GM12878 (cell line): ENCODE data around the gene NUMB. TPM values are rescaled to one million over a fixed set of nuclear protein-coding genes. Genes with fewer than 3 reads are reported as not detected.

Source experiments
- ATAC-seq: fragments of 200-7000 bp; cut with Tn5 transposase; 3 replicates; pipeline ENCODE4 v1.9.1; 2020; ENCODE audit warnings: mild to moderate bottlenecking, moderate library complexity
- BruUV-seq: library from RNA; stranded (reverse); fragments of 400-500 nt; replicated peaks from 2 replicates; lab custom pipeline; 2021; lab: Mats Ljungman, UMichigan
- CTCF ChIA-PET: fragments of 300-600 bp; sonication (Branson Sonifier 250); formaldehyde crosslinking; extraction: SDS; loops from one replicate; lab custom pipeline; 2021; ENCODE audit warnings: inconsistent platforms; lab: Yijun Ruan, JAX
- POLR2A ChIA-PET: fragments of 350-600 bp; formaldehyde crosslinking; extraction: SDS; loops from one replicate; lab custom pipeline; 2021; ENCODE audit warnings: inconsistent platforms; lab: Charles Lee
- RAD21 ChIA-PET: fragments of 300-600 bp; sonication (Branson Sonifier 250); formaldehyde crosslinking; loops from one replicate; lab custom pipeline; 2023; ENCODE audit warnings: antibody characterized with exemption; ENCODE audit not compliant: unreplicated experiment; lab: Charles Lee
- SMC1A ChIA-PET: fragments of 300-600 bp; sonication (Branson Sonifier 250); formaldehyde crosslinking; loops from one replicate; lab custom pipeline; 2023; ENCODE audit not compliant: unreplicated experiment, uncharacterized antibody; lab: Charles Lee
- DNase-seq: peaks from one replicate; pipeline ENCODE4 v3.0.0-alpha.2; 2011; ENCODE audit warnings: low read depth, low spot score
- FAIRE-seq: peaks from 3 replicates; lab custom pipeline; 2011; peaks lifted over from hg19 to GRCh38; lab: Jason Lieb, UNC
- H2AFZ ChIP-seq: 2 replicates; pipeline ENCODE4 v1.6.0; 2011; ENCODE audit warnings: low read depth, low read length, control low read depth; ENCODE audit not compliant: control insufficient read depth
- H3K27ac ChIP-seq: 2 replicates; pipeline ENCODE4 v1.5.1; 2011; ENCODE audit warnings: control low read depth; ENCODE audit not compliant: control insufficient read depth, insufficient read depth
- H3K27me3 ChIP-seq, 2 experiments: replicated peaks in 1 of 2; 2 replicates each; pipeline versions ENCODE4 v1.6.0 to v1.6.1; 2011; ENCODE audit warnings: low read length in 1 of 2; ENCODE audit not compliant: control insufficient read depth in 2 of 2, insufficient read depth in 2 of 2
- H3K36me3 ChIP-seq, 2 experiments: 2 replicates each; pipeline ENCODE4 v1.5.1; 2011; ENCODE audit warnings: low read length in 1 of 2; ENCODE audit not compliant: control insufficient read depth in 2 of 2, insufficient read depth in 2 of 2
- H3K4me1 ChIP-seq: 2 replicates; pipeline ENCODE4 v1.6.1; 2011; ENCODE audit warnings: mild to moderate bottlenecking, low read length, moderate library complexity, mixed read lengths; ENCODE audit not compliant: control insufficient read depth, insufficient read depth
- H3K4me2 ChIP-seq: 2 replicates; pipeline ENCODE4 v1.6.0; 2011; ENCODE audit warnings: control low read depth; ENCODE audit not compliant: control insufficient read depth, insufficient read depth
- H3K4me3 ChIP-seq: fragments of 200-600 bp; sonication (generic); 2 replicates; pipeline ENCODE4 v1.5.1; 2016
- H3K79me2 ChIP-seq: 2 replicates; pipeline ENCODE4 v1.6.0; 2011; ENCODE audit warnings: low read length; ENCODE audit not compliant: control insufficient read depth, insufficient read depth
- H3K9ac ChIP-seq: 2 replicates; pipeline ENCODE4 v1.8.0; 2011; ENCODE audit warnings: low read length, control low read depth, mixed read lengths; ENCODE audit not compliant: control insufficient read depth, insufficient read depth
- H3K9me3 ChIP-seq: replicated peaks from 3 replicates; pipeline ENCODE4 v1.5.1; 2011; ENCODE audit warnings: mild to moderate bottlenecking, low read length; ENCODE audit not compliant: control insufficient read depth, insufficient read depth
- H4K20me1 ChIP-seq: 2 replicates; pipeline ENCODE4 v1.6.0; 2011; ENCODE audit not compliant: control insufficient read depth, insufficient read depth
- BHLHE40 ChIP-seq, 2 experiments: fragments of 450-650 bp in 1 of 2; IDR thresholded peaks; 2 replicates each; pipeline ENCODE4 v1.6.1; 2011 to 2017; ENCODE audit warnings: low read depth in 2 of 2, borderline replicate concordance in 1 of 2, improper control_type of control experiment in 1 of 2, low read length in 1 of 2, mild to moderate bottlenecking in 1 of 2
- DPF2 ChIP-seq: fragments of 450-650 bp; IDR thresholded peaks from 2 replicates; pipeline ENCODE4 v1.6.1; 2017; ENCODE audit warnings: mild to moderate bottlenecking
- EZH2 ChIP-seq: IDR thresholded peaks from 2 replicates; pipeline ENCODE4 v1.6.1; 2012; ENCODE audit warnings: low read depth, mild to moderate bottlenecking, control low read depth, inconsistent platforms, low read length, borderline replicate concordance; ENCODE audit not compliant: control insufficient read depth
- HDAC6 ChIP-seq: fragments of 200-600 bp; sonication (generic); IDR thresholded peaks from one replicate; pipeline ENCODE4 v1.8.0; 2017; ENCODE audit warnings: antibody characterized with exemption; ENCODE audit not compliant: unreplicated experiment
- IKZF1 ChIP-seq: fragments of 450-650 bp; conservative IDR thresholded peaks from 2 replicates; pipeline ENCODE4 v1.6.1; 2017; ENCODE audit warnings: antibody characterized with exemption, mild to moderate bottlenecking
- RUNX3 ChIP-seq: IDR thresholded peaks from 2 replicates; pipeline ENCODE4 v1.6.1; 2012; ENCODE audit warnings: low read length, inconsistent platforms
- SIX5 ChIP-seq: IDR thresholded peaks from 2 replicates; pipeline ENCODE4 v1.6.1; 2011; ENCODE audit warnings: mild to moderate bottlenecking, low read depth, low read length, moderate library complexity; ENCODE audit not compliant: severe bottlenecking
- WGBS: methylation state at CpG from one replicate; pipeline ENCODE4 v1.1.6; 2016; ENCODE audit warnings: low lambda C conversion rate; ENCODE audit not compliant: insufficient replicate concordance, insufficient coverage; ENCODE audit errors: missing lambda C conversion rate; 5-methylcytosine and 5-hydroxymethylcytosine counted together
- in situ Hi-C: fragments of 300-500 bp; cut with MboI; formaldehyde crosslinking; loops from 9 replicates; pipeline ENCODE4 v1.14.3; 2018; ENCODE audit warnings: mixed read lengths
- intact Hi-C: fragments of 100-400 bp; cut with micrococcal nuclease; formaldehyde crosslinking; loops from one replicate; pipeline ENCODE4 v1.14.2; 2022; ENCODE audit not compliant: unreplicated experiment
- polyA plus RNA-seq, 11 experiments: library from polyadenylated mRNA; depleted of rRNA in 4 of 11; unstranded in 6 of 11; stranded (reverse) in 5 of 11; fragments of >200 nt; fragmentation: Nextera tagmentation in 4 of 11; fragmentation: Illumina TruSeq in 1 of 11; extraction: Ambion mirVana in 4 of 11; extraction: Trizol in 1 of 11; gene quantifications; 1 replicate in 1 of 11; 2 replicates in 10 of 11; pipeline versions ENCODE4 v1.2.1 to v1.2.3, GENCODE V29; 2011 to 2016; ENCODE audit warnings: inconsistent platforms in 2 of 11, missing spikeins in 2 of 11, low read depth in 1 of 11
- total RNA-seq, 4 experiments: library from RNA; depleted of rRNA in 3 of 4; stranded (reverse); fragments of >200 nt in 3 of 4; fragmentation: Illumina TruSeq in 1 of 4; extraction: Trizol in 1 of 4; gene quantifications; 2 replicates each; pipeline versions ENCODE4 v1.2.1 to v1.2.3, GENCODE V29; 2013 to 2021

Gene NUMB
- total and polyA plus RNA-seq, 10 of the 15 experiments (the other 5 are each of a cell fraction or from before 2014, with no cell fraction given): 22.0 to 147 (median 48.9) TPM

GRCh38 chr14:73238424-73238852, 219.9 kb downstream of the NUMB start:
- Histone ChIP-seq H3K36me3 (no peaks in the 10 kb centered on the region), H3K4me3 (no peak overlapping the region), H3K9me3 (no peaks in the 10 kb centered on the region; the same call in 2 of the 3 replicates), H3K4me1 (peaks cover 44% of the 10 kb centered on the region), H3K27me3 (peaks cover 8 to 26% of the 10 kb centered on the region in 2 experiments)
- WGBS: 35% methylated on average over 10 of the region's 10 CpGs
- no peak for FAIRE-seq
- ChIA-PET CTCF (no interaction called here), RAD21 (no interaction called here)
- intact Hi-C loops: no loop called here
- TF ChIP-seq DPF2 (no peak), EZH2 (0 out of 2 replicates have a peak, but pooled peaks have one; percentile 32), RUNX3 (no peak)
- TF ChIP-seq, all 136 proteins: peak for 1
- DNase-seq (no peak), ATAC-seq (peak; percentile 8)
- Histone ChIP-seq H3K27ac (no peak overlapping the region), H3K79me2 (no peaks in the 10 kb centered on the region), H3K9ac (no peak overlapping the region), H2AFZ (no peak overlapping the region), H3K4me2 (peak overlapping the region; percentile 66), H4K20me1 (0 out of 2 replicates have a peak, but pooled peaks cover 4% of the 10 kb centered on the region)
- no TSS peak for BruUV-seq
- in situ Hi-C loops: no loop called here
- POLR2A ChIA-PET: interaction anchor here (0.5 to 1.4 kb wide), 3 partner anchors 16 to 96 kb away, joined by 3 to 6 read pairs (median 4); no protein-coding TSS in a partner anchor
- SMC1A ChIA-PET: interaction anchor here (1.1 to 2.0 kb wide), 2 partner anchors 15 to 51 kb away, joined by 3 to 8 read pairs; no protein-coding TSS in a partner anchor

DNA sequence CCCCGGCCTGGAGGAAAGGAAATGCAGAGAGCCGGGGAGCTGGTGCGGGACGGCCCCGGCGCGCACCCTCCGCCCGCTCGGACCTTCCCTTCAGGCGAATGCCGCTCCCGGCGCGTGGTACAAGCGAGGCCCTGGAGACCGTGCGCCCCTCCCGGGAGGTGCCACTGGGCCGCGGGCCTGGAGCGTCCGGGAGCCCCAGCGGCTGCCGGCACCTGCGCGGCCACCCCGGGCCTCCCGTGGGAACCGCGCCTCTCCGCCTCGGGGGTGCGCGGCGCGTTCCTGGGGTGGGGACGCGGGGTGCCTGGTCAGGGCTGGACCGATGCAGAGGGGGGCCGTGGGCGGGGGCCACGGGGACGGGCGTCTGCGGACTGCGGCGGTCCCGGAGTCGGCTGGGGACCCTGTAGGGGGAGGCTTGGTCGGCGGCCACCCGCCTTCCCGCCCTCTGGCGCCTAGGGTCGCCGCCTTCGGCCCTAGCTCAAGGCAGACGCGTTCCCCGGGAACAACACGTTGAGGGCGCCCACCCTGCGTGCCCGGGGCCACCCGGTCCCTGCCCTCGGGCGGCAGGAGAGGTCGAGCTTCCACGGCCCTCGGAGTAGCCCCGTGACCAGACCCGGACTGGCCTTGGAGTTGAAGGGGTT, 220.4 kb downstream of the NUMB start:
- no peak for DNase-seq
- SMC1A ChIA-PET: interaction anchor here (2.0 kb wide), 1 partner anchor 51 kb away, joined by 8 read pairs; no protein-coding TSS in a partner anchor
- RAD21 ChIA-PET: interaction anchor here (1.6 kb wide), 1 partner anchor 57 kb away, joined by 3 read pairs; no protein-coding TSS in a partner anchor

More for the DNA sequence above, 220.4 kb downstream of the NUMB start:
- no peaks in the 10 kb centered on the region; the same call in 2 of the 3 replicates for H3K9me3 ChIP-seq
- in situ Hi-C loops (no loop called here), intact Hi-C loops (no loop called here)
- 0 out of 2 replicates have a peak, but pooled peaks cover 4% of the 10 kb centered on the region for H4K20me1 ChIP-seq
- no TSS peak for BruUV-seq
- 19% methylated on average over 42 of the region's 73 CpGs for WGBS
- H2AFZ ChIP-seq: no peak overlapping the region; the same call in 1 of the 2 replicates
- POLR2A ChIA-PET: interaction anchor here (0.5 to 1.4 kb wide), 3 partner anchors 15 to 259 kb away, joined by 3 to 5 read pairs (median 4); no protein-coding TSS in a partner anchor
- FAIRE-seq: no peak
- CTCF ChIA-PET: no interaction called here
- peak; percentile 29 for ATAC-seq
- TF ChIP-seq BHLHE40 (IDR thresholded peaks at IDR 0.05; ENCODE audit: borderline replicate concordance in 1 of 2, low read depth in 2 of 2, low read length in 1 of 2): 0 out of 4 replicates have a peak, but pooled peaks of 1 of the 2 experiments have one; percentile 19
- peak; percentile 46; the same call in 1 of the 2 replicates for TF ChIP-seq IKZF1
- no peak for TF ChIP-seq SIX5
- TF ChIP-seq HDAC6: peak; percentile 57
- TF ChIP-seq, all 136 proteins: peak for 3
- no peaks in the 10 kb centered on the region for H3K79me2 ChIP-seq
- H3K36me3 ChIP-seq: no peaks in the 10 kb centered on the region
- H3K27me3 ChIP-seq: peaks cover 8 to 26% of the 10 kb centered on the region in 2 experiments
- peak overlapping the region; percentile 35; the same call in 1 of the 2 replicates for H3K4me3 ChIP-seq
- H3K4me1 ChIP-seq: peaks cover 38% of the 10 kb centered on the region
- no peak overlapping the region for H3K9ac ChIP-seq
- H3K4me2 ChIP-seq: peak overlapping the region; percentile 66
- no peak overlapping the region for H3K27ac ChIP-seq
